ENCODE measurements around the gene GFI1.

The GFI1 gene

GRCh38 chr1:92466683-92467352 lies 19.9 kb downstream of the GFI1 start:
- TF ChIP-seq, protein P1, sequence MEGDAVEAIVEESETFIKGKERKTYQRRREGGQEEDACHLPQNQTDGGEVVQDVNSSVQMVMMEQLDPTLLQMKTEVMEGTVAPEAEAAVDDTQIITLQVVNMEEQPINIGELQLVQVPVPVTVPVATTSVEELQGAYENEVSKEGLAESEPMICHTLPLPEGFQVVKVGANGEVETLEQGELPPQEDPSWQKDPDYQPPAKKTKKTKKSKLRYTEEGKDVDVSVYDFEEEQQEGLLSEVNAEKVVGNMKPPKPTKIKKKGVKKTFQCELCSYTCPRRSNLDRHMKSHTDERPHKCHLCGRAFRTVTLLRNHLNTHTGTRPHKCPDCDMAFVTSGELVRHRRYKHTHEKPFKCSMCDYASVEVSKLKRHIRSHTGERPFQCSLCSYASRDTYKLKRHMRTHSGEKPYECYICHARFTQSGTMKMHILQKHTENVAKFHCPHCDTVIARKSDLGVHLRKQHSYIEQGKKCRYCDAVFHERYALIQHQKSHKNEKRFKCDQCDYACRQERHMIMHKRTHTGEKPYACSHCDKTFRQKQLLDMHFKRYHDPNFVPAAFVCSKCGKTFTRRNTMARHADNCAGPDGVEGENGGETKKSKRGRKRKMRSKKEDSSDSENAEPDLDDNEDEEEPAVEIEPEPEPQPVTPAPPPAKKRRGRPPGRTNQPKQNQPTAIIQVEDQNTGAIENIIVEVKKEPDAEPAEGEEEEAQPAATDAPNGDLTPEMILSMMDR (conservative IDR thresholded peaks at IDR 0.05) = no peak
- TF ChIP-seq ZFX (IDR thresholded peaks at IDR 0.05) = no peak
- H3K27ac ChIP-seq = no peak overlapping the region

- TF ChIP-seq, protein P1 (conservative IDR thresholded peaks at IDR 0.05) = no peak
- no peak for TF ChIP-seq ZFX (IDR thresholded peaks at IDR 0.05)
- no peak overlapping the region for H3K27ac ChIP-seq
These were observed 21.5 kb downstream of the GFI1 start for GRCh38 chr1:92465256-92465647.

DNA sequence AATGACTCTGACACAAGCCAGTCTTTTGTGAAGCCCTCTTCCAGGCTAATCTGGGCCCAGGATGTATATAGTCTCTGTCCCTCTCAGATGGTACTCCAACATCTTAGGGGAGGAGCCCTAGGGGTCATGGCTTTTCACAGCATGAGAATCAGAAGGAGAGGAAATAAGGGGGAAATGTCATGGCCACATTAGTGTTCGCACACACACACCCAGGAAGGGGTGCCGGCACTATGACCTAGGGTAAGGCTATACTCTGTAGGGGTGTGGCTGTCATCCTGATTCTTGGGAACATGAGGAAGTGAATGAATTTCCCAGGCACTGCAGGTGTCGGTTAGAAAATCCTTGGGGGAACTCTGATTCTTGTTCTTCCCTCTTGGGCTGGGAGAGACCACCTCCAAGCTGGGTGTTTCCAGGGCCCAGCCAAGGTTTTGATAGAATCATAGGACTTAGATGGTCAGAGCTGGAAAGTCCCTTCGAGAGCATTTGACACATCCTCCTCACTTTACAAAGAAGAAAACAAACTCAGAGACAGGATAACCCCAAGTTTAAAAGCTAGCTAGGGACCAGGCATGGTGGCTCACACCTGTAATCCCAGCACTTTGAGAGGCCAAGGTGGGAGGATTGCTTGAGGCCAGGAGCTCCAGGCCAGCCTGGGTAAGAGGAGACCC lies 22.0 kb downstream of the GFI1 start:
- TF ChIP-seq ZFX (IDR thresholded peaks at IDR 0.05) = no peak
- TF ChIP-seq, protein P1 (conservative IDR thresholded peaks at IDR 0.05) = no peak
- no peak overlapping the region for H3K27ac ChIP-seq

- no peak overlapping the region for H3K27ac ChIP-seq
- TF ChIP-seq ZFX (IDR thresholded peaks at IDR 0.05) = no peak
- TF ChIP-seq, protein P1 (conservative IDR thresholded peaks at IDR 0.05) = no peak
These were observed 25.2 kb downstream of the GFI1 start for GRCh38 chr1:92461364-92462097.

DNA sequence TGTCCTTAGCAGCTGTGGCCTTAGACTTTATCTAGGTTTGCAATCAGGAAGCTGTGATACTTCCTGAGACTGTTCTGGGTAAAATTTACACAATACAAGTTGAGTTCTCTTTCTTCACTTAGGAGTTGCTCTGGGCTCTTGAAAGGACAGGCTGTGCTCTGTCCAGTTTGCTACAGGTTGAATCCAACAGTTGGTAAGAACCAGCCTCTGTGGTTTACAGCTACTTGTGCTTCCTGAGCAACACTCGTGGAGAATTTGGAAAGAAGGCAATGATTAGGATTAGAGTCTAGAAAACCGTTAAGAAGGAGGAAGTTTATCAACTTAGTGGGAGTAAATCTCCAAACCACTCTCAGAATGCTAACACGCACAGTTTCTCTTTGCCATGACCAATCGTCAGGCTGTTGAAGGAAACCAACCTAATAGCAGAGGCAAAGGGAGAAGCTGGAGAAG lies 26.8 kb downstream of the GFI1 start:
- H3K27ac ChIP-seq = no peak overlapping the region
- no peak for TF ChIP-seq ZFX (IDR thresholded peaks at IDR 0.05)
- TF ChIP-seq, protein P1 (conservative IDR thresholded peaks at IDR 0.05) = no peak

DNA sequence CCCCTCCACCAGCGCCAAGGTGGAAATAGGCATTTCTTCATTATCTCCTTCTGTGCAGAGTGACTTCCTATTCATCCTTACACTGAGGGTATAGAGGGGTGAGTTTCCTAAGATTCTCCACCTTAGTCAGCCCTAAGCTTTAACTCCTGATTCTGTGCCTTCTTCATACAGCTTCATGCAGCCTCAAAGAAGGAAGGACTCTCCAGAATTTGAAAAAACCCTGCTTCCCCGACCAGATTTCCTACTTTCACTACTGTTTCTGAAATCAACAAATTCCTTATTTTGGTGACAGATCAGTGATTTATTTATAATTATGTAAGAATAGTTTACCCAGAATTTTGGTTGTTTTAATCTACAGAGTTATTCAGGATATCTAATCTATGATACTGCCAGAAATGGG lies 28.6 kb downstream of the GFI1 start:
- TF ChIP-seq, protein P1 (conservative IDR thresholded peaks at IDR 0.05) = no peak
- TF ChIP-seq ZFX (IDR thresholded peaks at IDR 0.05) = no peak
- H3K27ac ChIP-seq = no peak overlapping the region

- no peak overlapping the region for H3K27ac ChIP-seq
- TF ChIP-seq, protein P1 (conservative IDR thresholded peaks at IDR 0.05) = no peak
- TF ChIP-seq ZFX (IDR thresholded peaks at IDR 0.05) = no peak
These were observed 38.7 kb downstream of the GFI1 start for GRCh38 chr1:92447976-92448375.
